CD4-positive, alpha-beta T cell treated with Interleukin-4 for 4 hours (primary cell): Measurements from ENCODE around the gene TDRD6.
A peak's percentile ranks its signal among the peaks of the same experiment; 100 is the strongest.
"Not testable (repeated sequence)": the region's sequence is repeated elsewhere in the genome, so short reads cannot be mapped to it uniquely, and the experiment has no call there.

Experiments used
- DNase-seq: peaks from one replicate; pipeline ENCODE4 v3.0.0-alpha.2; 2020

The TDRD6 gene

DNA sequence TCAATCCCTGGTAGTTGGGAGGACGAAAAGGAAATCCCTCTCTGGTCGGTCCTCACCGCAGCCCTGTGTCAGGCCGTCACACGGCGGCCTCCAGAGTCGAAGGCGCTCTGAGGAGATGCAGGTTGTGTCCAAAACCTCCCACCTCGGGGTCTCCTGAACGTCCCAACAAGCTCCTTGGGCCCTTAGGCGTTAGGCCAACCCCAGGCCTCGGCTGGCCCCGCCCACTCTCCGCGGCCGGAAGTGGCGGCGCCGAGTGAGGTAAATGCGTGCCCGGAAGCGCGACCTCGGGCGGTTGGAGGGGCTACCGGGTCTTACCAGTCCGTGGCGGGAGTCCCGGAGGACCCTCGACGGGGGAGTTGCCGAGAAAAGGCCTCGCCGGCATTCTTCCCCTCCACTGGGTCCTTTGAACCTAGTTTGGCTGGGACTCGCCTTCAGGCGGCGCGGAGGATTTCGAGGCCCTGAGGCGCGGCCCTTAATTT is at the start of gene TDRD6:
Gene TDRD6 (plus strand): TSS at position 267 of the 479 bp plus-strand sequence. CDS start 244 bp downstream, outside the sequence.
- DNase-seq: no peak

DNA sequence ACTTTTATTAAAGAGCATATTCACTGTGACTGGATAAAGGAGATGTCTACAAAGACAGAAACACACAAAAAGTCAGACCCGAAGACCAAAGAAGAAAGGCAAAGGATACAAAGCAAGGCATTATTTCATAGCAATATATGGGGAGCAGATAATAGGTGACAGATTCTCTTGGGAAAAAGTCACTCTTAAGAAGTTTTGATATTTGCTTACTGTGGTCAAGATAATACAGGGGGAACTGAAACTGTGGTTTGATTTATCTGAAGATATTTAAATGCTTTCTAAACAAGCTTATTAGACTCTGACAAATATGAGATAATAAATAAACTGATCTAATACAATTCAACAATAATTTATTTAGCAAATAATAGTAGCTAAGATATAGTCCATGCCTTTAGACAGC is 49.8 kb upstream of the TDRD6 start:
- DNase-seq: no peak

- DNase-seq: no peak
These were observed 49.0 kb upstream of the TDRD6 start for GRCh38 chr6:46638650-46639049.

GRCh38 chr6:46642928-46643751 is 44.5 kb upstream of the TDRD6 start:
- no peak for DNase-seq

DNA sequence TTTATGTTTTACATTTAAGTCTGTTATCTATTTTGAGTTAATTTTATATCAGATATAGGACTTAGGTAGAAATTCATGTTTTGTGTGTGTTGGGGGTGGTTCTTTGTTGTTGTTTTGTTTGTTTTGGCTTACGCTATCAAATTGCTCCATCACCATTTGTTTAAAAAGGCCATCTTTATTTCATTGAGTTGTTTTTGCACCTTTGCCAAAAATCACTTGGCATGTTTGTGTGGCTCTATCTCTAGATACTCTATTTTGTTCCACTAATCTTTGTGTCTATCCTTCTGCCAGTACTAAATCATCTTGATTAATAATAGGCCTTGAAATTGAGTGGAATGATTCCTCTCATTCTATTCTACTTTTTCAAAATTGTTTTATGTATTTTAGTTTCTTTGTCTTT is 42.4 kb upstream of the TDRD6 start:
- no peak for DNase-seq

DNA sequence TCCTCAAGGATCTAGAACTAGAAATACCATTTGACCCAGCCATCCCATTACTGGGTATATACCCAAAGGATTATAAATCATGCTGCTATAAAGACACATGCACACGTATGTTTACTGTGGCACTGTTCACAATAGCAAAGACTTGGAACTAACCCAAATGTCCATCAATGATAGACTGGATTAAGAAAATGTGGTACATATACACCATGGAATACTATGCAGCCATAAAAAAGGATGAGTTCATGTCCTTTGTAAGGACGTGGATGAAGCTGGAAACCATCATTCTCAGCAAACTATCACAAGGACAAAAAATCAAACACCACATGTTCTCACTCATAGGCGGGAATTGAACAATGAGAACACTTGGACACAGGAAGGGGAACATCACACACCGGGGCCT is 39.6 kb upstream of the TDRD6 start:
- not testable (repeated sequence) for DNase-seq

DNA sequence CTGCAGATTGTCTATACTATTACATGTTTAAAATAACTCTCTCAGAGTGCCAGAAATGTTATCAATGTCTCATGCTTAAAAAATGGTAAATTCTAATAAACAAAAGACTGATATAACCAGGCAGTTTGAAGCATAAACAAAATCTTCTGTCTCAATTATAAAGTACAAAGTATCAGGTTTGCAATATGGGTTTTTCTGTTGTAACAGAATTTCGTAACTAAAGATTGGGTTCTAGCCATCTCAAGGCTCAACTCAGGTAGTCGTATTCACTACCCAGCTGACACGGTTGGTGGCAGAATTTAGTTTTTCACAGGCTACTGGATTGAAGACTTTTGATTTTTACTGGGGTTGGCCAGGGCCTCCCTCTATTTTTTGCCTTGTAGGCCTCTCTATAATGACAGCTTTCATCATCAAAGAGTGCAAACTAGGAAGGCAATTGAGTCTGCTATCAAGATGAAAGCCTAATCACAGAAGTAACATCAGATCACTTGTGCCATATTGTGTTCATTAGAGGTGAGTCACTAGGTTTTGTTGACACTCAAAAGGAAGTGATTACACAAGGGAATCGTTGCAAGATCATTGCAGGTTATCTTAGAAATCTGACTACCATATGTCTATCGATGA is 38.7 kb upstream of the TDRD6 start:
- DNase-seq: no peak

- no peak for DNase-seq
These were observed 36.7 kb upstream of the TDRD6 start for GRCh38 chr6:46651006-46651405.

DNA sequence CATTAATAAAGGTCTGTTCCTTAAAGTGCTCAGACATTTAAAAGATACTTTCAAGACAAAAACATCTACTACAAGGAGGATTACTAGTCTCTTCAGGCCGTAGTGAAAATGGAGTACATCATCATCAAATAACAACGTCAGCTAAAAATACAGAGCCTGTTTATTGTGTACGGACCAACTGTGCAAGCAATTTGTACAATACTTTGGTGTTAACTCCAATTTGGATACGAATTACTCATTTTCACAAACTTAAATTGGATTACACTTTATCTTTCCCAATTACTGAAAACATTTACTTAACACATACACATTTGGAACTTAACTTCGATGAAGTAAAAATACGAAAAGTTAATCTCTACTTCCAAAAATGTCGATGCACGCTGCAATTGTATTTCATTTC is 35.9 kb upstream of the TDRD6 start:
- DNase-seq: no peak

- no peak for DNase-seq
These were observed 35.5 kb upstream of the TDRD6 start for GRCh38 chr6:46652232-46652602.

- peak; percentile 61 for DNase-seq
These were observed 34.9 kb upstream of the TDRD6 start, which contains the start of the genes CYP39A1 and SLC25A27 for GRCh38 chr6:46652603-46653438. Gene CYP39A1 (minus strand): TSS chr6:46652818. CDS start chr6:46652582, 236 bp downstream. Gene SLC25A27 (plus strand): TSS chr6:46652975. CDS start chr6:46653193, 218 bp downstream.

- DNase-seq: no peak
These were observed 34.1 kb upstream of the TDRD6 start for GRCh38 chr6:46653439-46654195.

DNA sequence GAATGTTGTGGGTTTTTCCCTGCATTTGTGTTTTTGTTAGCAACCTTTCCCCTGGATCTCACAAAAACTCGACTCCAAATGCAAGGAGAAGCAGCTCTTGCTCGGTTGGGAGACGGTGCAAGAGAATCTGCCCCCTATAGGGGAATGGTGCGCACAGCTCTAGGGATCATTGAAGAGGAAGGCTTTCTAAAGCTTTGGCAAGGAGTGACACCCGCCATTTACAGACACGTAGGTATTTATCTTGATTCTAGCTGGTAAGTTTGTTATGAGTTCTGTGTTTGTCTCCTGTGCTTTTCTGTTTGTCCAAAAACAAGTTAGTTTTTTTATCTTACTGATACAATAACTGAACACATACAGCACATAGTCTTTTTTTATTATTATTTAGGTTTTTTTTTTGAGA is 31.9 kb upstream of the TDRD6 start:
- DNase-seq: no peak

DNA sequence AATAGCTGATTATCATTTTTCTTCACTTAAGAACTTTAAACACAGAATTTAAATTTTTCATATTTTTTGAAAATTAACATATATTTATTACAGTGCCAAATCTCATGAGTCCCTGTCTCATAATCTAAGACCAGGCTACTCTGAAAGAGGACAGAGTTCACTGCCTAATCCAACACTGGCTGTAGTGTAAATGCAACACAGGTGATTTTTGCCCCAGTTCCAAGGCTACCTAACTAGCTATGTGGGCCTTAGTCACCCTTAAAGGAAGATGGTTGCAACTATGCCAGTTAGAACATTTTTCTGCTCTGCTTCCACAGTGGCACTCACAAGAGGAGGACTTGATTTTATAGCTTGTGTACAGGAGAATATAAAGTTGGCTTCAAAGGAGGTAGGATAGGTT is 30.0 kb upstream of the TDRD6 start:
- no peak for DNase-seq

DNA sequence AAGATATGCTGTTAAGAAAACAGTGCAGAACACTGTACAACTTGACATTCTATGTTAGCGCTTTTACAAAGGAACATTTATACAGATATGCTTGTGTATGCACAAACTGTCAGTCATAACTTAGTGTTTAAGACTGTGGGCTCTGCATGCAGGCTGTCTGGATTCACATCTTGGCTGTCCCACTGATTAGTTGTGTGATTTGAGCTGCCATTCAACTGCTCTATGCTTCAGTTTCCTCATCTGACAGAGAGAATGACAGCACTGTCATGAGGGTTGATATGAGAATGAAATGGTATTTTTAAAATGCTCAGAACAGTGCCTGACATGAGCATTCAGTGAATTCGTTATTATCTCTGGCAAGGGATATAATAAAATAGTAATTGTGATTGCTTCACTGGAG is 26.2 kb upstream of the TDRD6 start:
- no peak for DNase-seq

DNA sequence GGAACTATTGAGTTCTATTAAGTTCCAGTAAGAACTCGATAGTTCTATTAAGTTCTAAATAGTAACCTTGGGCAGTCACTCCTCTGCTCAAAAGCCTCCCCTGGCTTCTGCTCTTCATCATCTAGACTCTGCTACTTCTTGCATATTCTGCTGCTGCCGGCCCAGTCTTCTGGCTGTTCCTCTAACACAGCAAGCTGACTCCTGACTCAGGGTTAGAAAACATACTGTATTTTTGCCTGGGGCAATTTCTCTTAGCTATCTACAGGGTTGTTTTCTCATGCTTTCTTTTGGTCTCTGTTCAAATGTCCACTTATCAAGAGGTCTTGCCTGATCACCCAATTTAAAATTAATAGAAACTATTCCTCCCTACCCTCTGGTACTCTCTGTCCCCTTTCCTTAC is 20.3 kb upstream of the TDRD6 start:
- no peak for DNase-seq

DNA sequence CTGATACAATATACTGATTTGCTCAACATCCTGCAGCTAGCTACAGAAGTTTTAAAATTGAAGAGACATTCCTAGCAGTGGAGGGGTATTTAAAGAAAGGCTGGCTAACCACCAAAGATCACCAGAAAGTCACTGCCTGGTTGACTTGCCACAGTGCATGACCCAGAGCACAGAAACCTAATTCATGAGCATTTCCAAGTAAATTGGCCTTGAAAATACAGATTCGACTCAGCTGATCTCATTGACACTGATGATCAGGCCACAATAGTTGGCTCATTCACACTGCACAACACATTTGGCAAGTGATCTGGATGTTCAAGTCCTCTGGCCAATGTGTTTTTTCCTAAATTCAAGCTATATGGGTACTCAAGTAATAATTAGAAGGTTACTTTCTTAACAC is 13.3 kb upstream of the TDRD6 start:
- no peak for DNase-seq

DNA sequence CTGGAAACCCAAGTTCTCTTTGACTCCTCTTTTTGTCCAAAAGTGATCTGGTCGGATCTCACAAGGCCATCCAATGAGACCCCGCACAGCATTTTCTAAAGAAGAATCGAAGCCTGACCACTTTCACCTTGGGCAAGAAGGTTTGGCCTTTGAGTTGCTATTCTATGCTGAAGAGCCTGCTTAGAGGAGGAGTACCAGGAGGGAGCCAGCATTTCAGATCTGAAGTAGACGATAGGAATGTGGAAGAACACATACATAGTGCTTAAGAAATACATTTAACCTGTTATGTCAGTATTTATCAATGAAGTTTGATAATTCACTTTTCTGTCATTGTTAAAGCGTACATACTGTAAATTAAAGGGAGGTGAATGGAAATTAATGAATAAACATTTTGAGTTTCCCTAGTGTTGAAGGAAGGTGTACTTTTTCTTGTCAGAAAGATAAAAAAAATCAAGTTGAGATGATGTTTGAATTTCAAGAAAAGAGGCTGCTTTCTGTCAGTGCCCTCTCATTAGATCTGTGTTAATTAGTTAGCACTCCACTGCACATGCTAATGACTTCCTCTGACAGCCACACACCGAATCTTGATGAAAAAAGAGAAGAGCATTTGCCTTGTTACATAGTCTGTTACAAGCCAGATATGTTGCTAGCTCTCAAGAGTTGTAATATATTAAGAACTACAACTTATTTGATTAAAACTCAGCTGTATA is 10.9 kb upstream of the TDRD6 start:
- DNase-seq: no peak

GRCh38 chr6:46677314-46677654 is 10.4 kb upstream of the TDRD6 start:
- DNase-seq: no peak

DNA sequence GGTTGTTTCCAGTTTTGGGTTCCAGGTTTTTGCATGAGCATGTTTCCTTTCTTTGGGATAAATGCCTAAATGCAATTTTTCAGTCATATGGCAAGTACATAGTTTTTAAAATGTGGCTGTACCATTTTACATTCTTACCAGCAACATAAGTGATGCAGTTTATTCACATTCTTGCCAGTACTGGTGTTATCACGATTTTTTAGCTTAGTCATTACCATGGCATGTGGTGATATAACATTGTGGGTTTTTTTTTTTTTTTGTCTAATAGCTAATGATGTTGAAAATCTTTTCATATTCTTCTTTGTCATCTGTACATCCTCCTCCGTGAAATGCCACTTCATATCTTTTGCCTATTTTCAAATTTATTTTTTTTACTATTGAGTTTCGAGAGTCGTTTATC is 2.9 kb upstream of the TDRD6 start:
- no peak for DNase-seq

DNA sequence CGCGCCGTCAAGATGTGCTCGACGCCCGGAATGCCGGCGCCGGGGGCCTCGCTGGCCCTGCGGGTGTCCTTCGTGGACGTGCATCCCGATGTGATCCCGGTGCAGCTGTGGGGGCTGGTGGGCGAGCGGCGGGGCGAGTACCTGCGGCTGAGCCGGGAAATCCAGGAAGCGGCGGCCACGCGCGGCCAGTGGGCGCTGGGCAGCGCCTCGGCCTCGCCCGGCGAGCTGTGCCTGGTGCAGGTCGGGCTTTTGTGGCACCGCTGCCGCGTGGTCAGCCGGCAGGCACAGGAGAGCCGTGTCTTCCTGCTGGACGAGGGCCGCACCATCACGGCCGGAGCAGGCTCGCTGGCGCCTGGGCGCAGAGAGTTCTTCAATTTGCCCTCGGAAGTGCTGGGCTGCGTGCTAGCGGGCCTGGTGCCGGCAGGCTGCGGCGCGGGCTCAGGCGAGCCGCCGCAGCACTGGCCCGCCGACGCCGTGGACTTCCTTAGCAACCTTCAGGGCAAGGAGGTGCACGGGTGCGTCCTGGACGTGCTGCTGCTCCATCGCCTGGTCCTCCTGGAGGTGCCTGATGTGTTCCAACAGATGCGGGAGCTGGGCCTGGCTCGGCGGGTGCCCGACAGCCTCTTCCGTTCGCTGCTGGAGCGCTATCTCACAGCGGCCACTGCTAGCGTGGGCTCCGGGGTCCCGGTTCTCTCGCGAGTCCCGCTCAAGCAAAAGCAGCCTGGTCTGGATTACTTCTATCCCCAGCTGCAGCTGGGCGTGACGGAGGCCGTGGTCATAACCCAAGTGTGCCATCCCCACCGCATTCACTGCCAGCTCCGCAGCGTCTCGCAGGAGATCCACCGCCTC is 656 bp downstream of the TDRD6 start:
- DNase-seq: no peak
